ENCODE results near the gene CYGB. TPM values are rescaled to one million over a fixed set of nuclear protein-coding genes. Genes with fewer than 3 reads are reported as not detected.

Gene CYGB
- total and polyA plus RNA-seq, 2 of the 13 experiments (the other 11 are each of a cell fraction or from before 2014, with no cell fraction given), result 18.9 to 27.1 TPM

GRCh38 chr17:76501018-76501826 lies 36.3 kb downstream of the CYGB start, which contains the start of gene RHBDF2 (continued):
- TF ChIP-seq ARID4A (CRISPR knock-in tag; IDR thresholded peaks at IDR 0.05; ENCODE audit: borderline replicate concordance), result peak; percentile 85; the same call in 1 of the 2 replicates
- 0 out of 2 replicates have a peak, but pooled peaks have one; percentile 27 for TF ChIP-seq SAFB2 (CRISPR knock-in tag; IDR thresholded peaks at IDR 0.05; ENCODE audit: borderline replicate concordance, low read depth)
- TF ChIP-seq ZBTB21 (CRISPR knock-in tag; IDR thresholded peaks at IDR 0.05), result no peak
- TF ChIP-seq FOXC1 (CRISPR knock-in tag; IDR thresholded peaks at IDR 0.05; ENCODE audit: borderline replicate concordance), result peak; percentile 6; the same call in 1 of the 2 replicates
- no peak for TF ChIP-seq ZMAT5 (CRISPR knock-in tag; IDR thresholded peaks at IDR 0.05; ENCODE audit: borderline replicate concordance, low read depth)
- no peak; the same call in 1 of the 2 replicates for TF ChIP-seq ZBTB33 (CRISPR knock-in tag; IDR thresholded peaks at IDR 0.05)
- no peak for TF ChIP-seq ZNF350 (CRISPR knock-in tag; IDR thresholded peaks at IDR 0.05; ENCODE audit: borderline replicate concordance, low read depth)
- TF ChIP-seq ZNF558 (CRISPR knock-in tag; IDR thresholded peaks at IDR 0.05; ENCODE audit: borderline replicate concordance), result peak; percentile 20; the same call in 1 of the 2 replicates
- TF ChIP-seq MYPOP (CRISPR knock-in tag; IDR thresholded peaks at IDR 0.05), result peak; percentile 71; the same call in 1 of the 2 replicates
- no peak for TF ChIP-seq ZBTB42 (CRISPR knock-in tag; IDR thresholded peaks at IDR 0.05)
- no peak for TF ChIP-seq ASH2L (IDR thresholded peaks at IDR 0.05; ENCODE audit: insufficient read length, low read depth, low read length)
- no peak; the same call in 1 of the 2 replicates for TF ChIP-seq ZNF510 (CRISPR knock-in tag; IDR thresholded peaks at IDR 0.05; ENCODE audit: low read depth)
- peak; percentile 19; the same call in 1 of the 2 replicates for TF ChIP-seq ARID5B (CRISPR knock-in tag; IDR thresholded peaks at IDR 0.05)
- no peak for TF ChIP-seq PCBP2 (optimal IDR thresholded peaks at IDR 0.05; ENCODE audit: low read depth, low read length, poor library complexity, severe bottlenecking)
- TF ChIP-seq RFX5 (IDR thresholded peaks at IDR 0.05; ENCODE audit: low read depth, low read length), result peak; percentile 3; the same call in 1 of the 2 replicates
